Stimulated activated CD4-positive, alpha-beta T cell treated with anti-CD3 and anti-CD28 coated beads, TNF-alpha, amount 100 ng/mL, for 1 hour (primary cell): ENCODE results near the gene GINS1.

Experiments
- DNase-seq, 3 donors: peaks; one replicate each; pipeline ENCODE4 v3.0.0-alpha.2; 2020; ENCODE audit warnings: low read depth in 3 of 3, low spot score in 1 of 3

GINS1 gene

GRCh38 chr20:25491446-25492038 is 84.1 kb downstream of the GINS1 start:
- no peak for DNase-seq

GRCh38 chr20:25493137-25493536 is 85.7 kb downstream of the GINS1 start:
- no peak for DNase-seq

GRCh38 chr20:25493748-25494505 is 86.5 kb downstream of the GINS1 start:
- DNase-seq = no peak

GRCh38 chr20:25494506-25495188 is 87.2 kb downstream of the GINS1 start:
- DNase-seq = no peak

GRCh38 chr20:25495189-25495824 is 87.8 kb downstream of the GINS1 start:
- no peak for DNase-seq

GRCh38 chr20:25496165-25496967 is 88.9 kb downstream of the GINS1 start:
- no peak for DNase-seq

GRCh38 chr20:25496968-25497401 is 89.5 kb downstream of the GINS1 start:
- no peak for DNase-seq

- no peak for DNase-seq
These were observed 90.3 kb downstream of the GINS1 start for GRCh38 chr20:25497586-25498279.
